ENCODE measurements around the gene RPL18.

DNA sequence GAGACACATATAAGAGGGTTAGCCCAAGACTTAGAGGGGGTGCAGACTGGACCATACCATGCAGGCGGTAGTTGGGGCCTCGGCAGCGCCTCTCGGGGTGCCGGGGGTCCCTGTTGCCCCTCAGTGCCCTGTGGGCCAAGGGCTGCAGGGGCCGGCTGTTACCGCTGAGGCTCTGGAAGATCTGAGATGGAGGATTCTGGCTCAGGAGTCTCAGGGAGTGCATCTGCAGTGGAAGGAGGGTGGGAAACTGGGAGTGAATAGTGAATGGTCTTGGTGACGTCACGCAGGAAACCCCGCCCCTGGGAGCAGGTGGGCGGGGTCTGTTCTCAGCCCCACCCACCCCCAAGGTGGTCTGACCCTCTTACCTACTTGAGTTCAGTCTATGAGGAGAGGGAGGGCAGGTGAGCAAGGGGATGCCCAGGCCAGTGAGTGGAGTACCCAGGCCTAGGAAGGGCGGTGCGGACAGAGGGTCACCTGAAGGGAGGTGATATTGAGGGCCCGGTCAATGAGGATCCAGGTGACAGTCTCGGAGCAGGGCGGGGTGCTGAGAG lies 19.9 kb upstream of the RPL18 start:
- TF ChIP-seq, protein P1, sequence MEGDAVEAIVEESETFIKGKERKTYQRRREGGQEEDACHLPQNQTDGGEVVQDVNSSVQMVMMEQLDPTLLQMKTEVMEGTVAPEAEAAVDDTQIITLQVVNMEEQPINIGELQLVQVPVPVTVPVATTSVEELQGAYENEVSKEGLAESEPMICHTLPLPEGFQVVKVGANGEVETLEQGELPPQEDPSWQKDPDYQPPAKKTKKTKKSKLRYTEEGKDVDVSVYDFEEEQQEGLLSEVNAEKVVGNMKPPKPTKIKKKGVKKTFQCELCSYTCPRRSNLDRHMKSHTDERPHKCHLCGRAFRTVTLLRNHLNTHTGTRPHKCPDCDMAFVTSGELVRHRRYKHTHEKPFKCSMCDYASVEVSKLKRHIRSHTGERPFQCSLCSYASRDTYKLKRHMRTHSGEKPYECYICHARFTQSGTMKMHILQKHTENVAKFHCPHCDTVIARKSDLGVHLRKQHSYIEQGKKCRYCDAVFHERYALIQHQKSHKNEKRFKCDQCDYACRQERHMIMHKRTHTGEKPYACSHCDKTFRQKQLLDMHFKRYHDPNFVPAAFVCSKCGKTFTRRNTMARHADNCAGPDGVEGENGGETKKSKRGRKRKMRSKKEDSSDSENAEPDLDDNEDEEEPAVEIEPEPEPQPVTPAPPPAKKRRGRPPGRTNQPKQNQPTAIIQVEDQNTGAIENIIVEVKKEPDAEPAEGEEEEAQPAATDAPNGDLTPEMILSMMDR (conservative IDR thresholded peaks at IDR 0.05; ENCODE audit: low read depth in 2 of 2): no peak
- TF ChIP-seq REST (IDR thresholded peaks at IDR 0.05; ENCODE audit: unreplicated experiment): no peak
- TF ChIP-seq POLR2AphosphoS5 (IDR thresholded peaks at IDR 0.05; ENCODE audit: low read depth): peak; percentile 88
